ENCODE measurements around the gene POLR1E.
A peak's percentile ranks its signal among the peaks of the same experiment; 100 is the strongest.
"Not testable (repeated sequence)": the region's sequence is repeated elsewhere in the genome, so short reads cannot be mapped to it uniquely, and the experiment has no call there.

The POLR1E gene

DNA sequence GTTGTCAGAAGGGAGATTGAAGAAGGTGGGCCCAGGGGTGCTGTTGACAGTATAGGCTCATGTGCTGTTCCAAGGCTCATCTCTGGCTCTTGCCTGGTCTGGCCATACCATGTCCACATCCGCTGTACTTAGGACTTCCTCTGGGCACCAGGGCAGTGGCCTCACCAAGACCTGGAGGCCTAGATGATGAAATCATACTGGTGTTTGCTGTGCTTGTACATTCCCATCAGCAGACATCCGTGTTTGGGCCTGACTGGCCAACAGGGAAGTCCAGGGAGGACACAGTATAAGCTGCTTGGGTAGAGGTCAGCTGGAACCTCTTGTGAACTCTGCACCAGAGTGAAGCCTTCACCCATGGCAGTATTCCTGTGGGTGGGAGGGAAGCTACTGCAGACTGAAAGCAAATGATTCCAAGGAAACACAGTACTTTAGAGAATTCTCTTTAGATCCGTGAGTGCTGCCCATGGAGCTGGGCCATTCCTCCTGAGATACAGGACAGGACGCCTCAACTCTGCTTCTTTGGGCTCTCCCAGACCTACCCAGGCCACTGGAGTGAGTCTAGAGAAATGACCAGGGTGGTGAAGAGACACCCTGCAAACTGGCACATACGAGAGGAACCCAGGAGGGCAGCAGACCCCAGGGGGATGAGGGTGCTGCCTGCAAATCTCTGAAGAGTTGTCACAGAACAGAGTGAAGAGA lies 22.5 kb downstream of the POLR1E start:
- in situ Hi-C loops (cut with MboI; ENCODE audit: low sequenced_read_pairs, unreplicated experiment), result no loop called here
- TF ChIP-seq, protein P1, sequence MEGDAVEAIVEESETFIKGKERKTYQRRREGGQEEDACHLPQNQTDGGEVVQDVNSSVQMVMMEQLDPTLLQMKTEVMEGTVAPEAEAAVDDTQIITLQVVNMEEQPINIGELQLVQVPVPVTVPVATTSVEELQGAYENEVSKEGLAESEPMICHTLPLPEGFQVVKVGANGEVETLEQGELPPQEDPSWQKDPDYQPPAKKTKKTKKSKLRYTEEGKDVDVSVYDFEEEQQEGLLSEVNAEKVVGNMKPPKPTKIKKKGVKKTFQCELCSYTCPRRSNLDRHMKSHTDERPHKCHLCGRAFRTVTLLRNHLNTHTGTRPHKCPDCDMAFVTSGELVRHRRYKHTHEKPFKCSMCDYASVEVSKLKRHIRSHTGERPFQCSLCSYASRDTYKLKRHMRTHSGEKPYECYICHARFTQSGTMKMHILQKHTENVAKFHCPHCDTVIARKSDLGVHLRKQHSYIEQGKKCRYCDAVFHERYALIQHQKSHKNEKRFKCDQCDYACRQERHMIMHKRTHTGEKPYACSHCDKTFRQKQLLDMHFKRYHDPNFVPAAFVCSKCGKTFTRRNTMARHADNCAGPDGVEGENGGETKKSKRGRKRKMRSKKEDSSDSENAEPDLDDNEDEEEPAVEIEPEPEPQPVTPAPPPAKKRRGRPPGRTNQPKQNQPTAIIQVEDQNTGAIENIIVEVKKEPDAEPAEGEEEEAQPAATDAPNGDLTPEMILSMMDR (IDR thresholded peaks at IDR 0.05; ENCODE audit: borderline replicate concordance, control extremely low read depth, extremely low read depth, insufficient read depth, missing control alignments), result no peak
- no peak for DNase-seq (ENCODE audit: low spot score)

DNA sequence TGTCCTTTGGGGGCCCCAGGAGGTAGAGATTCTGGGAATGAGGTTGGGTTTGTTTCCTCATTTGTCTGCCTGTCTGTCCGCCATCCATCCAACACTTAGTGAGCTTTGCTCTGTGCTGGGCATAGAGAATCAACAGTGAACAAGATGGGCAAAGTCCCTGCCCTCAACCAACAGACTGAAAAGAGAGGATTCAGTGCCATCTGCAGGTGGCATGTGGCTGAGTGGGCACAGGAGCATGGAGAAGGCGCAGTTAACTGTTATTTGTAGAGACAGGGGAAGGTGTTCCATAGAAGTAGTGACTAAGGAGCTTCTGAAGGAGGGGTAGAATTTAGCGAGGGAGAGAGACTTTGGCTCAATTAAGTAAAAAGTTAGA lies 23.1 kb downstream of the POLR1E start:
- TF ChIP-seq, protein P1 (IDR thresholded peaks at IDR 0.05; ENCODE audit: borderline replicate concordance, control extremely low read depth, extremely low read depth, insufficient read depth, missing control alignments), result no peak
- DNase-seq (ENCODE audit: low spot score), result no peak
- in situ Hi-C loops (cut with MboI; ENCODE audit: low sequenced_read_pairs, unreplicated experiment), result no loop called here

DNA sequence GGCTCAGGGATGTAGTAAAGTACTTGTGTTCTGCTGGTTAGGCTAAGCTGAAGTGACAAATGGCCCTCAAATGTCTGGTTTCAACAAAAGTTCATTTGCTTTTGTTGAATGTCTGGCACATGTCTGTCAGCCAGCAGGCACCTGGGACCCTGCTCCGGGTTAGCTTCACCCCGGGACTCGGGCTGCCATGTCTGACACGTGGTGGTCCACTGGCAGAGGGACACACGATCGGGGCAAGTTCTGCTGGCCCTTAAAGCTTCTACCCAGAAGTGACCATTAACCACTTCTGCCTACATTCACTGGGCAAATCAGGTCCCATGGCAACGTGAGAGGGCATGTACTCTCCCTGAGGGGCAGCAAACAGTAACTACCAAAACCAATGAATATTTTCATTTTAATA lies 23.8 kb downstream of the POLR1E start:
- TF ChIP-seq, protein P1 (IDR thresholded peaks at IDR 0.05; ENCODE audit: borderline replicate concordance, control extremely low read depth, extremely low read depth, insufficient read depth, missing control alignments), result no peak
- no peak for DNase-seq (ENCODE audit: low spot score)
- in situ Hi-C loops (cut with MboI; ENCODE audit: low sequenced_read_pairs, unreplicated experiment), result no loop called here

DNA sequence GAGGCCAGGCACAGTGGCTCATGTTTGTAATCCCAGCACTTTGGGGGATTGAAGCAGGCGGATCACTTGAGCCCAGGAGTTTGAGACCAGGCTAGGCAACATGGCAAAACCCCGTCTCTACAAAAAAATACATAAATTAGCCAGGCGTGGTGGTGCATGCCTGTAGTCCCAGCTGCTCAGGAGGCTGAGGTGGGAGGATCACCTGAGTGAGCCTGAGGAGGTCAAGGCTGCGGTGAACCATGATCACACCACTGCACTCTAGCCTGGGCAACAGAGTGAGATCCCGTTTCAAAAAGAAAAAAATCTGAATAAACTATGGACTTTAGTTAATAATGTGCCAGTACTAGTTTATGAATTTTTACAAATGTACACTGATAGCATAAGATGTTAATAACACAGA lies 24.3 kb downstream of the POLR1E start:
- in situ Hi-C loops (cut with MboI; ENCODE audit: low sequenced_read_pairs, unreplicated experiment); DNase-seq (ENCODE audit: low spot score): not testable (repeated sequence)

DNA sequence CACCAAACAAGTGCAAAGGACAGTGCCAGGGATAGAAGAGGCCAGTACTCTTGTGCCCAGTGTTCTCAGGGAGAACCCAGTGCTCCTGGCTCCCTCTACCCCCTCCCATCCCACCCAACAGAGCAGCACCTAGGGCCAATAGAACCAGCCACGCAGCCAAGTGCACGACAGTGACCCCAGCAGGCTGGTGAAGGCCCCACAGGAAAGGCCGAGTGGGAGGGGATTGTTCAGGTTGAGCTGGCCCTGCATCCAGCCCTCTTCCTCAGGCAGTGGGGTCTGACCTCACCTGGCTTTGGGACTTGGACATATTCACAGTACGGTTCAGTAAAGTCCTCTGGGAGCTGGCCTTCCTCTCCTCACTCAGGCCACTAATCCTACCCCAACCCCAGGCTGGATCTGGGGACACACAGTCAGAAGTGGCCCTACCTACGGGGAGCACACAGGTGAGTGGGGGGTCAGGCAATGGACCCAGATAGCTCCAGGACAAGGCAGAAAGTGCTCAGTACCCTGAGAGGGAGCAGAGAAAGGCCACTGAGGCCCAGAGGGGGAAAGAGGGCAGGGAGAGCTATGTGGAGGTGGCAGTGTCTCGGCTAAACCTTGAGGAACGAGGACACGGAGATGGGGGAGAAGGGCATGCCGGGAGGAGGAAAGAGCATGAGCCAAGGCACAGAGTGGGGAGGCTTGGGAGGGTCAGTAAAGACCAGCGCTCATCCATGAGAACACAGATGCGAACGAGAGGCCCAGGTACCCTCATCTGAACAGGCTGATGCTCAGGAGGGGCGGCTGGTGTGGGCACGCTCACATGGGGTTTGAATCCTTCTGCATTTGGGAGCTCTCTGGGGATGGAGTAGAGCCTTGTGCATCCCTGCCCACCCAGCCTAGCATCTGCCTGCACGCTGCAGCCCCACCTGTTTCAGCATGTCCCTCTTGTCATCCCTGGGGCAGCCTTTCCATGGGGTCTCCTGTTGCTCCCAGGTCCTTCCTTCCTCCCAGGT lies 25.6 kb downstream of the POLR1E start:
- in situ Hi-C loops (cut with MboI; ENCODE audit: low sequenced_read_pairs, unreplicated experiment), result no loop called here
- TF ChIP-seq, protein P1 (IDR thresholded peaks at IDR 0.05; ENCODE audit: borderline replicate concordance, control extremely low read depth, extremely low read depth, insufficient read depth, missing control alignments), result peak; percentile 44
- peak; percentile 58 for DNase-seq (ENCODE audit: low spot score)

DNA sequence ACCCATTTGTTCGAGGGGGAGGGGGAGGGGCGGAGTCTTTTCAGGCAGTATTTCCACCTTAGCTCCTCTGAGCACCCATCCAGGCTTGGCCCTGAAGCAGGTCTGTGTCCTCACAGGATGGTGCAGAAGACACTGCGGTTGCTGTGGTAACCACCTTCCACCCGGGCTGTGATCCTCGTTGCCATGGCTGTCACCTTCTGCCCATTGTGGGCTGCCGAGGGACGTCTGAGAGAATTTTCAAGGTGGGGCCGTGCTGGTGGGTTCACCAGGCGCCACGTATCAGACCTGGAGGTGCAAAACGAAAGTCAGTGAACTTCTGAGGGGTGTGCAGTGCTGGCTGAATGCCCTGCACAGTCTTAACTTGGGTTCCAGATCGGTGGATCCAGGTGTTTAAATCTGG lies 26.7 kb downstream of the POLR1E start:
- no peak for DNase-seq (ENCODE audit: low spot score)
- TF ChIP-seq, protein P1 (IDR thresholded peaks at IDR 0.05; ENCODE audit: borderline replicate concordance, control extremely low read depth, extremely low read depth, insufficient read depth, missing control alignments), result no peak
- in situ Hi-C loops (cut with MboI; ENCODE audit: low sequenced_read_pairs, unreplicated experiment), result no loop called here

DNA sequence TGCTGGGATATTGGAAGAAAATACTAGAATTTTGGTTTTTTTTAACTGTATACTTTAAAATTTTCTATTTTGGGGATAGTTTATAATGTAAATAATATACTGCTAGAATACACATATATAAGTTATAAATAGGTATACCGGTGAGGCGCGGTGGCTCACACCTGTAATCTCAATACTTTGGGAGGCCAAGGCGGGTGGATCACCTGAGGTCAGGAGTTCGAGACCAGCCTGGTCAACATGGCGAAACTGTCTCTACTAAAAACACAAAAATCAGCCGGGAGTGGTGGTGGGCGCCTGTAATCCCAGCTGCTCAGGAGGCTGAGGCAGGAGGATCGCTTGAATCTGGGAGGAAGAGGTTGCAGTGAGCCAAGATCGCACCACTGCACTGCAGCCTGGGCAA lies 28.7 kb downstream of the POLR1E start:
- in situ Hi-C loops (cut with MboI; ENCODE audit: low sequenced_read_pairs, unreplicated experiment); DNase-seq (ENCODE audit: low spot score): not testable (repeated sequence)

Data from GM13976 (cell line).